SU-DHL-6 (cell line): ENCODE data around the gene EAPP.
"Not testable (repeated sequence)": the region's sequence is repeated elsewhere in the genome, so short reads cannot be mapped to it uniquely, and the experiment has no call there.

ENCODE experiments used
- H2AFZ ChIP-seq: fragments of 200-600 bp; sonication (generic); 2 replicates; pipeline ENCODE4 v1.6.1; 2014; ENCODE audit warnings: low read depth, mild to moderate bottlenecking, moderate library complexity, mixed read lengths, antibody characterized with exemption, low read length; ENCODE audit not compliant: severe bottlenecking
- H3F3A ChIP-seq: fragments of 200-600 bp; shearing (Covaris generic); 2 replicates; pipeline ENCODE4 v1.6.0; 2016; ENCODE audit warnings: antibody characterized with exemption, mild to moderate bottlenecking; ENCODE audit not compliant: insufficient read depth
- H3K27ac ChIP-seq: fragments of 200-600 bp; sonication (generic); 2 replicates; pipeline ENCODE4 v1.5.1; 2016; ENCODE audit warnings: low read depth, mild to moderate bottlenecking, low read length, moderate library complexity, mixed read lengths
- H3K27me3 ChIP-seq: fragments of 200-600 bp; sonication (generic), shearing (Covaris generic); 2 replicates; pipeline ENCODE4 v1.6.0; 2014; ENCODE audit warnings: mild to moderate bottlenecking, low read length
- H3K36me3 ChIP-seq: fragments of 200-600 bp; sonication (generic); 2 replicates; pipeline ENCODE4 v1.6.1; 2014; ENCODE audit warnings: mild to moderate bottlenecking, low read length, mixed read lengths
- H3K4me2 ChIP-seq: fragments of 300-600, 200-600 bp; shearing (Covaris generic), sonication (generic); 2 replicates; pipeline ENCODE4 v1.6.0; 2014; ENCODE audit warnings: low read length, low read depth, mild to moderate bottlenecking; ENCODE audit not compliant: poor library complexity, severe bottlenecking
- H3K4me3 ChIP-seq: fragments of 200-600 bp; sonication (generic); 2 replicates; pipeline ENCODE4 v1.5.1; 2014; ENCODE audit warnings: antibody characterized with exemption, low read length, mild to moderate bottlenecking, mixed read lengths; ENCODE audit not compliant: insufficient read depth, poor library complexity, severe bottlenecking
- H3K79me2 ChIP-seq: fragments of 200-600 bp; sonication (generic); 2 replicates; pipeline ENCODE4 v1.6.1; 2014; ENCODE audit warnings: mild to moderate bottlenecking, low read length, moderate library complexity; ENCODE audit not compliant: insufficient read depth
- H3K9ac ChIP-seq: fragments of 200-600 bp; sonication (generic); 2 replicates; pipeline ENCODE4 v1.7.0; 2014; ENCODE audit warnings: mild to moderate bottlenecking, low read length
- H3K9me2 ChIP-seq: fragments of 200-600 bp; sonication (generic); replicated peaks from 2 replicates; pipeline ENCODE4 v1.6.1; 2014; ENCODE audit warnings: low read length; ENCODE audit not compliant: insufficient read depth
- H3K9me3 ChIP-seq: fragments of 200-600 bp; sonication (generic); 2 replicates; pipeline ENCODE4 v1.6.1; 2014; ENCODE audit warnings: low read length, mixed read lengths; ENCODE audit not compliant: insufficient read depth
- H4K20me1 ChIP-seq: fragments of 200-600 bp; sonication (generic); 2 replicates; pipeline ENCODE4 v1.6.1; 2014; ENCODE audit warnings: low read depth, mild to moderate bottlenecking, antibody characterized with exemption, low read length, moderate library complexity, mixed read lengths
- EZH2phosphoT487 ChIP-seq: fragments of 200-600 bp; sonication (generic), shearing (Covaris generic); conservative IDR thresholded peaks from 2 replicates; pipeline ENCODE4 v1.6.1; 2018; ENCODE audit warnings: mild to moderate bottlenecking, antibody characterized with exemption, low read length, moderate library complexity, mixed read lengths
- TF ChIP-seq, protein P1 (sequence below): fragments of 200-600 bp; sonication (generic); IDR thresholded peaks from one replicate; pipeline ENCODE4 v1.5.1; 2017; ENCODE audit warnings: antibody characterized with exemption, mild to moderate bottlenecking, low read length, moderate library complexity; ENCODE audit not compliant: insufficient read depth, poor library complexity, severe bottlenecking

The EAPP gene

GRCh38 chr14:34482463-34482862 is 57.0 kb downstream of the EAPP start:
- no peak for TF ChIP-seq EZH2phosphoT487
- TF ChIP-seq, protein P1, sequence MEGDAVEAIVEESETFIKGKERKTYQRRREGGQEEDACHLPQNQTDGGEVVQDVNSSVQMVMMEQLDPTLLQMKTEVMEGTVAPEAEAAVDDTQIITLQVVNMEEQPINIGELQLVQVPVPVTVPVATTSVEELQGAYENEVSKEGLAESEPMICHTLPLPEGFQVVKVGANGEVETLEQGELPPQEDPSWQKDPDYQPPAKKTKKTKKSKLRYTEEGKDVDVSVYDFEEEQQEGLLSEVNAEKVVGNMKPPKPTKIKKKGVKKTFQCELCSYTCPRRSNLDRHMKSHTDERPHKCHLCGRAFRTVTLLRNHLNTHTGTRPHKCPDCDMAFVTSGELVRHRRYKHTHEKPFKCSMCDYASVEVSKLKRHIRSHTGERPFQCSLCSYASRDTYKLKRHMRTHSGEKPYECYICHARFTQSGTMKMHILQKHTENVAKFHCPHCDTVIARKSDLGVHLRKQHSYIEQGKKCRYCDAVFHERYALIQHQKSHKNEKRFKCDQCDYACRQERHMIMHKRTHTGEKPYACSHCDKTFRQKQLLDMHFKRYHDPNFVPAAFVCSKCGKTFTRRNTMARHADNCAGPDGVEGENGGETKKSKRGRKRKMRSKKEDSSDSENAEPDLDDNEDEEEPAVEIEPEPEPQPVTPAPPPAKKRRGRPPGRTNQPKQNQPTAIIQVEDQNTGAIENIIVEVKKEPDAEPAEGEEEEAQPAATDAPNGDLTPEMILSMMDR, result no peak
- no peaks in the 10 kb centered on the region for H3K9me2 ChIP-seq
- H3K27me3 ChIP-seq, result no peaks in the 10 kb centered on the region
- H3K9ac ChIP-seq, result no peak overlapping the region
- H3K36me3 ChIP-seq, result no peaks in the 10 kb centered on the region
- no peak overlapping the region for H2AFZ ChIP-seq
- H3K27ac ChIP-seq, result no peak overlapping the region
- H4K20me1 ChIP-seq, result no peaks in the 10 kb centered on the region
- no peak overlapping the region for H3K4me2 ChIP-seq
- no peak overlapping the region for H3K4me3 ChIP-seq
- no peaks in the 10 kb centered on the region for H3F3A ChIP-seq
- H3K79me2 ChIP-seq, result no peaks in the 10 kb centered on the region
- no peaks in the 10 kb centered on the region for H3K9me3 ChIP-seq

DNA sequence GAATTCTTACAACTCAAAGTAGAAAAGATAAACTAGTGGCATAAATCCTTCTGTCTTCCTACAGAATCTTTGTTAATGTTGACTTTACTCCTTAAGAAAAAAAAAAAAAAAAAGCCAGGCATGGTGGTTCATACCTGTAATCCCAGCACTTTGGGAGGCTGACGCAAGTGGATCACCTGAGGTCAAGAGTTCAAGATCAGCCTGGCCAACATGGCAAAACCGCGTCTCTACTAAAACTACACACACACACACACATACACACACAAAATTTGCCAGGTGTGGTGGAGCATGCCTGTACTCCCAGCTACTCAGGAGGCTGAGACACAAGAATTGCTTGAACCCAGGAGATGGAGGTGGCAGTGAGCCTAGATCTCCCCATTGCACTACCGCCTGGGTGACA is 59.8 kb downstream of the EAPP start:
- Histone ChIP-seq H3K27me3 (no peaks in the 10 kb centered on the region), H3K4me3 (no peak overlapping the region), H2AFZ (no peak overlapping the region), H3K27ac (no peak overlapping the region), H3K36me3 (no peaks in the 10 kb centered on the region), H3K9ac (no peak overlapping the region), H3K9me3 (no peaks in the 10 kb centered on the region), H3F3A (no peaks in the 10 kb centered on the region), H4K20me1 (no peaks in the 10 kb centered on the region), H3K9me2 (no peaks in the 10 kb centered on the region), H3K79me2 (no peaks in the 10 kb centered on the region), H3K4me2 (no peak overlapping the region)
- TF ChIP-seq, protein P1, result no peak
- no peak for TF ChIP-seq EZH2phosphoT487

DNA sequence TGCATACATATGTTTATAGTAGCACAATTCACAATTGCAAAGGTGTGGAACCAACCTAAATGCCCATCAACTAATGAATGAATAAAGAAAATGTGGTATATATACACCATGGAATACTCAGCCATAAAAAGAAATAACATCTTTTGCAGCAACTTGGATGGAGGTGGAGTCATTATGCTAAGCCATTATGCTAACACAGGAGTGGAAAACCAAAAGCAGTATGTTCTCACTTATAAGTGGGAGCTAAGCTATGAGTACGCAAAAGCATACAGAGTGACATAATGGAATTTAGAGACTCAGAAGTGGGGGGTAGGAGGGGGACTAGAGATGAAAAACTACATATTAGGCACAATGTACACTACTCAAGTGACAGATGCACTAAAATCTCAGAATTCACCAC is 61.2 kb downstream of the EAPP start:
- H3K27ac ChIP-seq, result no peak overlapping the region
- no peaks in the 10 kb centered on the region for H3K27me3 ChIP-seq
- no peak overlapping the region for H2AFZ ChIP-seq
- no peaks in the 10 kb centered on the region for H3F3A ChIP-seq
- H3K4me3 ChIP-seq, result no peak overlapping the region
- H3K9me2 ChIP-seq, result no peaks in the 10 kb centered on the region
- no peaks in the 10 kb centered on the region for H3K36me3 ChIP-seq
- no peak for TF ChIP-seq EZH2phosphoT487
- TF ChIP-seq, protein P1, result no peak
- H3K79me2 ChIP-seq, result no peaks in the 10 kb centered on the region
- H4K20me1 ChIP-seq, result no peaks in the 10 kb centered on the region
- H3K9me3 ChIP-seq, result no peaks in the 10 kb centered on the region
- no peak overlapping the region for H3K9ac ChIP-seq
- no peak overlapping the region for H3K4me2 ChIP-seq

GRCh38 chr14:34476036-34476435 is 63.5 kb downstream of the EAPP start:
- not testable (repeated sequence) for H4K20me1 ChIP-seq, H3K4me2 ChIP-seq, H3K27ac ChIP-seq, H3K4me3 ChIP-seq, H2AFZ ChIP-seq, H3K9me2 ChIP-seq, H3K9me3 ChIP-seq, H3K79me2 ChIP-seq, H3K9ac ChIP-seq, H3K36me3 ChIP-seq, H3F3A ChIP-seq, H3K27me3 ChIP-seq
